ENCODE measurements around the gene SIRPB2.

DNA sequence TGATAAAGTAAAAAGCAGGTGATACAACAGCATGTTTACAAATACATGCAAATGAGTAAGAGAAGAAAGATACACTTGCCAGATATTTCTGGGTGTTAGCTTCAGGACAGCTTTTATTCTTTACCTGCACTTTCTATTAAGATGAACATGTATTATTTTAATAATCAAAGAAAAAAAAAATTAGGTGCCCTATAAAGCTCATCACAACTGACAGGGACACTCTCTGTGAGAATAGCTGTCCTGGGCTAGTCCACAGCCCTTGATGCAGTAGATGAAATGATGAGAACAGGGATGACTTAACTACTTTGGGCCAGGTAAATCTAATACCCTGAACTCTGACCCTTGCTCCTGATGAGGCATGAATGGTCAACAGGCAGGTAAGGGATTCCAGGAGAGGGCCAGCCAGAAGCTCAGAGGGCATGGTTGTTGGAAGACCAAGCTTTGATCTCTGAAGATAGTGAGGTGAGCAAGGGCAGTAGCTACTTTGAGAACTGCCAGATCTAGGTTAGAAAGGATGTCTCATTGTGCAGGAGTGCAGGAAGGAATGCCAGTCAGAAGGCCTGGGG lies 40.2 kb downstream of the SIRPB2 start:
- TF ChIP-seq POLR2A (IDR thresholded peaks at IDR 0.05; ENCODE audit: low read depth, low read length) (no peak), TAF1 (IDR thresholded peaks at IDR 0.05; ENCODE audit: borderline replicate concordance, low read depth, low read length) (no peak), POLR2AphosphoS5 (IDR thresholded peaks at IDR 0.05; ENCODE audit: low read depth, low read length) (no peak)

Data from GM12892 (cell line).